HG03521 (cell line): ENCODE data around the gene KLHL26.
A peak's percentile ranks its signal among the peaks of the same experiment; 100 is the strongest.

Experiments
- ATAC-seq: cut with Tn5 transposase; IDR thresholded peaks from one replicate; pipeline ENCODE4 v1.9.1; 2021; ENCODE audit warnings: mild to moderate bottlenecking, moderate library complexity; ENCODE audit not compliant: unreplicated experiment

Gene KLHL26

GRCh38 chr19:18612772-18613588 lies 23.8 kb upstream of the KLHL26 start, which contains the start of gene TMEM59L:
Gene TMEM59L, plus strand, starts transcription at chr19:18612870. Its CDS starts 89 bp downstream, at chr19:18612959.
- no peak for ATAC-seq

GRCh38 chr19:18613589-18614234 lies 23.1 kb upstream of the KLHL26 start:
- ATAC-seq, result no peak

DNA sequence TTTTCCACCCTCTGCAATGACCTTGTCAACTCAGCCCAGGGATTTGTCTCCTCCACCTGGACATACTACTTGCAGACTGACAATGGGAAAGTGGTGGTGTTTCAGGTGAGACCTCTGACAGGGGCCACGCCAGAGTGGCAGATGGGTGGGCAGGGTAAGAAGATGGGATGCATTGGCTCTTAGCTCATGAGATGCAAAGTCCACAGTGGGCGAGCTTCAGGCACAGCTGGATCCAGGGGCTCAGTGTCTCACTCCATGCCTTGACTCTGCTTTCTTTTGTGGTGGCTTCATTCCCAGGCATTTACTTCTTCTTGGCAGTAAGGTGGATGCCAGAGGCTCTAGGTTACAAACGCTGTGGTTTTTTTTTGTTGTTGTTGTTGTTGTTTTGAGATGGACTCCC lies 20.8 kb upstream of the KLHL26 start:
- no peak for ATAC-seq

DNA sequence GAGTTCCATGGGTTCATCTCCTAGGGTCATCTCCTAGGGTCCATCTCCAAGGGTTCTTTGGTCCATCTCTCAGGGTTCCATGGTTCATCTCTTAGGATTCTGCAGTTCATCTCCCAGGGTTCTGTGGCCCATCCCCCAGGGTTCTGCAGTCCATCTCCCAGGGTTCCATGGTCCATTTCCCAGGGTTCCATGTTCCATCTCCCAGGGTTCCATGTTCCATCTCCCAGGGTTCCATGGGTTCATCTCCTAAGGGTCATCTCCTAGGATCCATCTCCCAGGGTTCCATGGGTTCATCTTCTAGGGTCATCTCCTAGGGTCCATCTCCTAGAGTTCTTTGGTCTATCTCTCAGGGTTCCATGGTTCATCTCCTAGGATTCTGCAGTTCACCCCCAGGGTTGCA lies 19.3 kb upstream of the KLHL26 start:
- ATAC-seq, result no peak

GRCh38 chr19:18618236-18618635 lies 18.6 kb upstream of the KLHL26 start:
- no peak for ATAC-seq

GRCh38 chr19:18620311-18620710 lies 16.5 kb upstream of the KLHL26 start:
- ATAC-seq, result no peak

- no peak for ATAC-seq
Observed at GRCh38 chr19:18620902-18621301, 15.9 kb upstream of the KLHL26 start.

GRCh38 chr19:18626906-18627305 lies 9.9 kb upstream of the KLHL26 start:
- no peak for ATAC-seq

DNA sequence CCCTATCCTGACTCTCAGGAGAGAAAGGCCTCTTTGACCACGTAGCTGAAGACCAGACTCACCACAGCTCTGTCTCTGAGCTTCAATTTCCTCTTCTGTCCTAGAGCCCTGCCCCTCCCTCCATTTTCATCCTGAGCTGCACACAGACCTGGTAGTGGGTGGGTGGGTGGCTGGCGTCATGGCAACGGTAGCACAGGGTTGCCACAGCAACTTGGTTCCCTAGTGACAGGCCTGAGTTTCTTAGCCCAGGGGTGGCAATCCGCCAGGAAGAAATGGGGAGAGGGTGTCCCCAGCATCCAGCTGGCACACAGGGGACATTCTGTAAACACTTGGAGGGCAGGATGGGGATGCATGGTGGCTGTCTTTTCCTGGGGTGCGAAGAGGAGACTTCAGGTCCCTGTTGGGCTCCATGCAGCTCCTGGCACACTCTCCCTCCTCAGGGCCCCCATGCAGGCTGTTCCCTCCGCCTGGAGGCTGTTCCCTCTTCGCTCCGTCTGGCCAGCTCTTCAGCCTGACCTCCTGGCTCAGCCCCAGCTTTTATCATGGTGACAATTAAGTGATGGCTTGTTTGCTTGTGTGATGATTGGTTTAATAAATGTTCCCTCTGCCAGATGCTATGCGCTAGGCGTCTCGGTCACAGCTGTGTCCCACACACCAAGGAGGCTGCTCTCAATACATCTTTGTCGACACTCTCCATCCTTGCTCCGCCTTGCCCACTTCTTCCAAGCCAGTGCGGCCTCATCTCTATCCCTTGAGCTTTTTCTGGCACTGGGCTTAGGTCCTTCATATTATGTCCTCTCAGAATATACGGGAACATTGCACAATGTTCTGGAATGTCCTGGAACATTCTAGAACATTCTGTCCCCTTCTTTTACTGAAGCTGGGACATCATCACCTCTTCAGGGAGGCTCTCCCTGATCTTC lies 7.4 kb upstream of the KLHL26 start:
- no peak for ATAC-seq

- no peak for ATAC-seq
Observed at GRCh38 chr19:18633321-18633720, 3.5 kb upstream of the KLHL26 start.

GRCh38 chr19:18634612-18635297 lies 2.1 kb upstream of the KLHL26 start:
- ATAC-seq, result no peak

GRCh38 chr19:18635831-18636182 lies 1.0 kb upstream of the KLHL26 start:
- no peak for ATAC-seq

DNA sequence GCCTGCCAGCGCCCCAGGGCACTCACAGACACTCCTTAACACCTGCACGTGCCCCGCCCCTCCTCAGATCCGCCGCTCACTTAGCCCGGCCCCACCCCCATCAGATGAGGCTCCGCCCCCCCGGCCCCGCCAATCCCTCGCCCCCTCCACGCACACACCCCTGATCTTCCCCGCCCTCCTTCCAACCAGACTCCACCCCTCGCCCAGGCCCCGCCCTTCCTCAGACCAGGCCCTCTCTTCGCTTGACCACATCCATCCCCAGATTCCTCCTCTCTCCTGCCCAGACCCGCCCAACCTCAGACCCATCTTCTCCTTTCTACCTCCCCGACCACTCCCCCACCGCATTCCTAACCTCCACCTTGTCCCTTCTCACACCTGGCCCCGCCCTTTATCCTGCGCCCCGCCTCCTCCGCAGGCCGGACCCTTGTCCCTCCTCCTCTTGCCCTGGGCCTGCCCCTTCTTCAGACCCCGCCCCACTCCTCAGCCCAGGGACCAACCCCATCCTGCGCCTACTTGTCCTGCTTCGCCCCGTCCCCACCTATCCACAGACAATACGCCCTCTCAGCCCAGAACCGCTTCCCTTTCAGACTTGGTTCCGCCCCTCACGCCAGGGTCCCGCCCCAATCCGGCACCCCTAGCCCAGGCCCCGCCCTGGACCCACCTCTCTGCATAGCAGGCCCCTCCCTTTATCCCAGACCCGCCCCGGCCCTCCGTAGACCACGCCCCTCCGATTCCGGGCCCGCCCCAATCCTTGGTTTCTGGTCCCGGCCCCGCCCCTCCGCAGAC lies 452 bp upstream of the KLHL26 start:
- ATAC-seq, result peak; percentile 80

DNA sequence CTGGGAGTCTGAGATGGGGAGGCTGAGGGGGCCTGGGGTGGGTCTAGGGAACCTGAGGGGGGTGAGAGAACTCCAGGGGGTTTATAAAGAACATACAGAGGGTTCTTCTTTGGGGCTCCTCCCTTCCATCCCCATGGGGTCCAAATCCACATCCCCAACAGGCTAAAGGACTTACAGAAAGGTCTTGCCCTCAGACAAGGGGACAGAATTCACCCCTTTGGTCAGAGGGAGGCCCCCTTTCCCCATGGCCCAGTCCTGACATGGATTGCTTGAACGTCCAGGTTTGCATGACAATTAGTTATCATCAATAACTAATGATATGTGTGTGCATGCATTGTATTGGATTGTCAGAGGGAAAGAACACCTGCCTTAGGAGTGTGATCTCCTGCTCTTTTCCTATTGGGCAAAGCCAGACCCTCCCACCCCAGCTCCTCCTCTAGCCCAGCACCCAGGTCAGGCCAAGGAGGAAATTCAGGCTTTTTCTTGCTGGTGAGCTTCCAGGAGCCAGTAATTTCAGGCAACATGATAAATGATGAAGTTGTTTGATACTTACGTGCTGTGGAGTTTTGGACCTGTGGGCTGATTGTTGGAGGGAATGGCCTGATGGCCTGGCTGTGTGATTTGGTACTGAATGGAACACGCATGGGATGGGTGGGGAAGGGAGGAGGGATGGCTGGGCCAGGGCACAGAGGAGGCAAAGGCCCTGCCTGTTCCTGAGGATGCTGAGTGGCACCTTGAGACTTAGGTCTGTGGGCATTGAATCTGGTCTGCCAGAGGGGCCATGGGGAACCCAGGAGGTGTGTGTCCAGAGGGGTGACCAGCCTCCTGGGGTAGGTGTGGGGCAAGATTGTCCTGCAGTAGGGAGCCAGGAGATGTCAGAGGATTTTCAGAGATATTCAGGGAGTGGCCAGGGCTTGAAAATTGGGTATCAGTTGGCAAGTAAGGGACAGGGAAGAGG lies 1.1 kb downstream of the KLHL26 start:
- no peak for ATAC-seq

DNA sequence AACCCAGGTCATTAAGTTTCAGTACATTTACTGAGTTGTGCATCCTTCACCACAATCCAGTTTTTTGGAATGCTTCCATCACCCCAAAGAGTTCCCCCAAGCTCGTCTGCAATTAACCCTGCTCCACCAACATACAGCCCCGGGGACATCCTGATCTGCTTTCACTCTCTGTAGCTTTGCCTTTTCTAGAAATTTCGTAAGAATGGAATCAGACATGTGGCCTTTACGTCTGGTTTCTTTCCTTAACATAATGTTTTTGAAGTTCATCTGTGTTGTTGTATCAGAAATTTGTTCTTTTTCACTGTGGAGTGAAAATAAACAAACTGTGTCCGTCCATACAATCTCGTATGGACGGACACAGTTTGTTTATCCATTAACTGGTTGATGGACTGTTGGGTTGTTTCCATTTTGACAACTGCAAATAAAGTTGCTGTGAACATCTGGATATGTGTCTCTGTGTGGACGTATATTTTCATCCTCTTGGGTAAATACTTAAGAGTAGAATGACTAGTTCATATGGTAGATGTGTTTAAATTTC lies 2.9 kb downstream of the KLHL26 start:
- ATAC-seq, result no peak

DNA sequence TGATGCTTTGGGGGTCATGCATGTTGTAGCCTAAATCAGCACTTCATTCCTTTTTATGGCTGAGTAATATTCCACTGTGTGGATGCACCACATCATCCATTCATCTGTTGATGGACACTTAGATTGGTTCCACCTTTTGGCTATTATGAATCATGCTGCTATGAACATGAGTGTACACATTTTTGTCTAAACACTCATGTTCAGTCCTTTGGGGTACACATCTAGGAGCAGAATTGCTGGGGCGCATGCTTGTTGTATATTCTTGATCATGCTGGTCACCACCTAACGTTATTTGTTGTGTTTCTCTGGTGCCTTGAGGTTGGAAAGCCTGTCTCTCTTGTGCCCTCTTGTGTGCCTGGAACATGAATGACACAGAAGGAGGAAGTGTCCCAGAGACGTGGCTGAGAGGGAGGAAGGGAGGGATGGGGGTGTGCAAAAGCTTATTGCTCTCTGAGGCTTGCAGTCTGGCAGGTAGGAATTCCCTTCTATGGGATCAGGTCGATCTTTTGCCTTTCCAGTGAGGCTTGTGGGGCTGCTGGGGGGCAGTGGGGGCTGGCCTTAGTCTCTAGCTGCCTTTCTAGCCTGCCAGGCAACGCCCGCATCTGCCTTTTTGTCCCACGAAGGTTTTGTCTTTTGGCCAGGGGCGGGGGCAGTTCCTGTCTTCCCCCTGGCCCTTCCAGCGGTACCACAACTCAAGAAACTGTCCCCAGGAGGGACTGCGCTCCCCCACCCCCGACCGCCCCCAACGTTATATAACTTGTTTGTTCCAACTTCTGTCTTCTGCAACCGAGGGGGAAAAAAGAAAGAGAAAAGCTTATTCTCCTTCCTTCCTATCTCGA lies 7.6 kb downstream of the KLHL26 start:
- ATAC-seq, result no peak

DNA sequence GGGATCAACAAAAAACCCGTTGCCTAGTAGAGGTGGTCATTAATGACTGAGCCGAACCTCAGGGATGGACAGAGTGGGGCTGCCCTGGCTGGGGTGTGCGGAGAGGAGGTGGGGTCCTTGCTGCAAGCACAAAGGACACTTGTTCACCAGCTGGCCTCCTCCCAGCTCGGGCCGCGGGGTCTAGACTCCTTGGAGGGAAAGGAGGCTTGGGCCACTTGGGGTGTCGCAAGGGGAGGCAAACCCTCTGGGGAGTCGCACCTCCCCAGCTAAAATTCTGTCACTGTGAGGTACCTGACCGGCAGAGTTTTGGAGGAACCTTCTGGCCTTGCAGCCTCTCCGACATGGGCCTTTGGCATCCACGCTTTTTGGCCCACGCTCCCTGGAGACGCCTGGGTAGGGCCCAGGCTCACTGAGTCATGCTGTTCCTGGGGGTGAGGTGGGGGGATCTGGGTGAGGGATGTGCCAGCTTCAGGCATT lies 8.2 kb downstream of the KLHL26 start:
- ATAC-seq, result no peak
